HCT116 (cell line): ENCODE measurements around the gene PRRT2. TPM values are rescaled to one million over a fixed set of nuclear protein-coding genes. Genes with fewer than 3 reads are reported as not detected.

Experiments used
- ATAC-seq: fragments of 200-7000 bp; cut with Tn5 transposase; 2 replicates; pipeline ENCODE4 v1.9.1; 2020; ENCODE audit warnings: mild to moderate bottlenecking, moderate library complexity
- BruUV-seq: library from RNA; stranded (reverse); fragments of 400-500 nt; replicated peaks from 2 replicates; lab custom pipeline; 2021; lab: Mats Ljungman, UMichigan
- CTCF ChIA-PET: fragments of 300-600 bp; sonication (Branson Sonifier 250); formaldehyde crosslinking; loops from one replicate; lab custom pipeline; 2021; ENCODE audit warnings: antibody characterized with exemption; lab: Charles Lee
- POLR2A ChIA-PET: fragments of 300-600, 350-600 bp; sonication (Branson Sonifier 250); formaldehyde crosslinking; loops from one replicate; lab custom pipeline; 2021; ENCODE audit warnings: antibody characterized with exemption; lab: Charles Lee
- RAD21 ChIA-PET, 2 experiments: fragments of 300-600 bp; sonication (Branson Sonifier 250); formaldehyde crosslinking; loops; one replicate each; lab custom pipeline; 2023; ENCODE audit warnings: low total read pairs in 2 of 2; ENCODE audit not compliant: uncharacterized antibody in 2 of 2, unreplicated experiment in 2 of 2, low non-redundant PET in 1 of 2; lab: Charles Lee
- DNase-seq: peaks from one replicate; pipeline ENCODE4 v3.0.0-alpha.2; 2010; ENCODE audit warnings: low read depth, low spot score
- H2AFZ ChIP-seq: fragments of 200-600 bp; shearing (Covaris generic), sonication (generic); 2 replicates; pipeline ENCODE4 v1.6.1; 2017; ENCODE audit warnings: low read depth, mixed run types, mixed read lengths, antibody characterized with exemption, low read length; ENCODE audit not compliant: poor library complexity, severe bottlenecking
- H3K27ac ChIP-seq: 2 replicates; pipeline ENCODE4 v1.5.1; 2012; ENCODE audit warnings: low read depth, low read length
- H3K27me3 ChIP-seq: fragments of 200-600 bp; sonication (generic); 2 replicates; pipeline ENCODE4 v1.6.1; 2016; ENCODE audit warnings: mixed run types, low read length, mixed read lengths; ENCODE audit not compliant: insufficient read depth
- H3K36me3 ChIP-seq, 2 experiments: fragments of 200-500 bp in 1 of 2; fragments of 200-600 bp in 1 of 2; sonication (Bioruptor generic) in 1 of 2; sonication (generic) in 1 of 2; 2 replicates each; pipeline versions ENCODE4 v1.5.1 to v1.6.1; 2014 to 2016; ENCODE audit warnings: low read length in 2 of 2, inconsistent platforms in 1 of 2, mixed read lengths in 1 of 2, mixed run types in 1 of 2; ENCODE audit not compliant: insufficient read depth in 2 of 2, control insufficient read depth in 1 of 2
- H3K4me1 ChIP-seq, 2 experiments: fragments of 200-600 bp in 1 of 2; sonication (generic) in 1 of 2; 2 replicates each; pipeline versions ENCODE4 v1.5.1 to v1.6.1; 2012 to 2017; ENCODE audit warnings: low read length in 2 of 2, inconsistent platforms in 1 of 2, mild to moderate bottlenecking in 1 of 2, mixed read lengths in 1 of 2, mixed run types in 1 of 2, moderate library complexity in 1 of 2; ENCODE audit not compliant: insufficient read depth in 2 of 2, control insufficient read depth in 1 of 2
- H3K4me2 ChIP-seq: fragments of 200-600 bp; sonication (generic); 2 replicates; pipeline ENCODE4 v1.6.1; 2017; ENCODE audit warnings: mixed run types, low read length, mixed read lengths
- H3K4me3 ChIP-seq, 2 experiments: fragments of 200-600 bp in 1 of 2; sonication (generic) in 1 of 2; replicated peaks in 1 of 2; 2 replicates each; pipeline ENCODE4 v1.5.1; 2011 to 2016; ENCODE audit warnings: low read length in 2 of 2, control low read depth in 1 of 2, low read depth in 1 of 2, mild to moderate bottlenecking in 1 of 2, mixed read lengths in 1 of 2, mixed run types in 1 of 2
- H3K79me2 ChIP-seq: fragments of 200-600 bp; sonication (generic); 2 replicates; pipeline ENCODE4 v1.6.1; 2017; ENCODE audit warnings: mild to moderate bottlenecking, mixed run types, low read length, moderate library complexity, mixed read lengths; ENCODE audit not compliant: insufficient read depth
- H3K9ac ChIP-seq: fragments of 200-600 bp; sonication (generic); 2 replicates; pipeline ENCODE4 v1.6.1; 2016; ENCODE audit warnings: low read length, mixed read lengths
- H3K9me2 ChIP-seq: fragments of 200-600 bp; sonication (generic), shearing (Covaris generic); 2 replicates; pipeline ENCODE4 v1.6.1; 2017; ENCODE audit warnings: mixed run types, mild to moderate bottlenecking, moderate library complexity; ENCODE audit not compliant: insufficient read depth
- H3K9me3 ChIP-seq, 2 experiments: fragments of 200-500 bp in 1 of 2; fragments of 200-600 bp in 1 of 2; sonication (Bioruptor generic) in 1 of 2; sonication (generic) in 1 of 2; 2 replicates each; pipeline ENCODE4 v1.6.1; 2014 to 2017; ENCODE audit warnings: low read length in 2 of 2, mixed read lengths in 2 of 2, inconsistent platforms in 1 of 2, low read depth in 1 of 2, mild to moderate bottlenecking in 1 of 2, mixed run types in 1 of 2, moderate library complexity in 1 of 2; ENCODE audit not compliant: control insufficient read depth in 1 of 2, insufficient read depth in 1 of 2
- H4K20me1 ChIP-seq: fragments of 200-600 bp; sonication (generic), shearing (Covaris generic); 2 replicates; pipeline ENCODE4 v1.6.1; 2017; ENCODE audit warnings: mixed run types, mild to moderate bottlenecking, moderate library complexity; ENCODE audit not compliant: insufficient read depth
- CEBPB ChIP-seq: IDR thresholded peaks from 2 replicates; pipeline ENCODE4 v1.6.1; 2012; ENCODE audit warnings: low read depth
- CTCF ChIP-seq, 3 experiments: fragments of 200-600 bp in 1 of 3; sonication (generic) in 1 of 3; IDR thresholded peaks in 2 of 3; conservative IDR thresholded peaks in 1 of 3; 2 replicates each; pipeline ENCODE4 v1.5.1; 2012 to 2017; ENCODE audit warnings: low read depth in 2 of 3, low read length in 2 of 3, antibody characterized with exemption in 1 of 3, borderline replicate concordance in 1 of 3, control low read depth in 1 of 3, mild to moderate bottlenecking in 1 of 3, mixed read lengths in 1 of 3, mixed run types in 1 of 3, moderate library complexity in 1 of 3; ENCODE audit not compliant: insufficient read depth in 1 of 3
- EGR1 ChIP-seq: IDR thresholded peaks from 2 replicates; pipeline ENCODE4 v1.6.1; 2012; ENCODE audit warnings: low read depth
- EZH2 ChIP-seq: fragments of 200-600 bp; sonication (generic); IDR thresholded peaks from 2 replicates; pipeline ENCODE4 v1.6.1; 2017; ENCODE audit warnings: antibody characterized with exemption, mixed run types
- EZH2phosphoT487 ChIP-seq: fragments of 200-600 bp; IDR thresholded peaks from 2 replicates; pipeline ENCODE4 v1.6.1; 2018; ENCODE audit warnings: antibody characterized with exemption, borderline replicate concordance
- MAX ChIP-seq: IDR thresholded peaks from 2 replicates; pipeline ENCODE4 v1.6.1; 2012
- POLR2A ChIP-seq: IDR thresholded peaks from 2 replicates; pipeline ENCODE4 v1.7.0; 2011; ENCODE audit warnings: borderline replicate concordance; ENCODE audit not compliant: insufficient read depth, insufficient read length; ENCODE audit errors: extremely low read depth
- POLR2AphosphoS5 ChIP-seq: IDR thresholded peaks from 2 replicates; pipeline ENCODE4 v1.6.1; 2011; ENCODE audit warnings: mild to moderate bottlenecking, low read depth, low read length, moderate library complexity
- RAD21 ChIP-seq: IDR thresholded peaks from 2 replicates; pipeline ENCODE4 v1.6.1; 2012; ENCODE audit warnings: low read depth, mild to moderate bottlenecking
- REST ChIP-seq: IDR thresholded peaks from 2 replicates; pipeline ENCODE4 v1.6.1; 2012; ENCODE audit warnings: low read depth
- SIN3A ChIP-seq: IDR thresholded peaks from 2 replicates; pipeline ENCODE4 v1.6.1; 2012; ENCODE audit warnings: low read depth
- SP1 ChIP-seq: IDR thresholded peaks from 2 replicates; pipeline ENCODE4 v1.6.1; 2012; ENCODE audit warnings: low read depth
- TCF7L2 ChIP-seq: IDR thresholded peaks from 2 replicates; pipeline ENCODE4 v1.7.0; 2011; ENCODE audit warnings: borderline replicate concordance, inconsistent platforms; ENCODE audit not compliant: insufficient read depth, insufficient read length; ENCODE audit errors: extremely low read depth
- YY1 ChIP-seq: IDR thresholded peaks from 2 replicates; pipeline ENCODE4 v1.6.1; 2011; ENCODE audit warnings: low read length, low read depth, moderate library complexity, mild to moderate bottlenecking; ENCODE audit not compliant: insufficient replicate concordance; ENCODE audit errors: extremely low read depth
- ZFX ChIP-seq: fragments of 450-650 bp; IDR thresholded peaks from 2 replicates; pipeline ENCODE4 v1.6.1; 2017
- ZNF274 ChIP-seq: fragments of 200-500 bp; sonication (Bioruptor generic); IDR thresholded peaks from 2 replicates; pipeline ENCODE4 v1.6.1; 2014; ENCODE audit warnings: mild to moderate bottlenecking, low read depth, low read length, inconsistent platforms
- intact Hi-C: fragments of 100-400 bp; cut with micrococcal nuclease; formaldehyde crosslinking; loops from 2 replicates; pipeline ENCODE4 v1.10.0; 2022
- total RNA-seq: library from RNA; stranded (reverse); gene quantifications from one replicate; pipeline ENCODE4 v1.2.1, GENCODE V29; 2021; ENCODE audit not compliant: unreplicated experiment

PRRT2 gene
- total RNA-seq, 1 experiment from 2014 or later, result 4.0 TPM

GRCh38 chr16:29784157-29784556 is 27.8 kb upstream of the PRRT2 start:
- ATAC-seq, result no peak

More at GRCh38 chr16:29784157-29784556, 27.8 kb upstream of the PRRT2 start:
- no peak overlapping the region for H3K4me3 ChIP-seq
- H3K4me2 ChIP-seq, result no peak overlapping the region
- H2AFZ ChIP-seq, result no peak overlapping the region
- H3K9me3 ChIP-seq, result no peaks in the 10 kb centered on the region
- peaks cover 0 to 16% of the 10 kb centered on the region in 2 experiments; a peak in 2 of 4 replicates for H3K4me1 ChIP-seq
- CTCF ChIA-PET, result interaction anchor here (1.0 kb wide), 1 partner anchor 27 kb away, joined by 3 read pairs; no protein-coding TSS in a partner anchor
- H3K9ac ChIP-seq, result no peak overlapping the region
- POLR2A ChIA-PET, result no interaction called here
- H3K9me2 ChIP-seq, result no peaks in the 10 kb centered on the region; the same call in 1 of the 2 replicates
- no peaks in the 10 kb centered on the region for H3K36me3 ChIP-seq
- TF ChIP-seq POLR2A, result no peak
- TF ChIP-seq EZH2phosphoT487, result no peak
- no peak for TF ChIP-seq CEBPB
- no peak for TF ChIP-seq SIN3A
- no peak for TF ChIP-seq RAD21
- TF ChIP-seq SP1, result no peak
- no peak for TF ChIP-seq POLR2AphosphoS5
- TF ChIP-seq YY1, result no peak
- no peak for TF ChIP-seq ZFX
- no peak for TF ChIP-seq CTCF (IDR thresholded peaks at IDR 0.05 in 2 of 3, conservative IDR thresholded peaks at IDR 0.05 in 1 of 3; ENCODE audit: borderline replicate concordance in 1 of 3, insufficient read depth in 1 of 3, low read depth in 2 of 3, low read length in 2 of 3)
- no peak for TF ChIP-seq EGR1
- TF ChIP-seq MAX, result no peak
- TF ChIP-seq TCF7L2, result no peak
- TF ChIP-seq REST, result no peak
- TF ChIP-seq EZH2, result no peak
- TF ChIP-seq ZNF274, result no peak
- no TSS peak for BruUV-seq
- H4K20me1 ChIP-seq, result no peaks in the 10 kb centered on the region
- no peak overlapping the region for H3K27ac ChIP-seq
- no peaks in the 10 kb centered on the region for H3K27me3 ChIP-seq
- no peaks in the 10 kb centered on the region for H3K79me2 ChIP-seq
- RAD21 ChIA-PET, result no interaction called here
- intact Hi-C loops, result no loop called here
- DNase-seq, result no peak
